Upper lobe of left lung (tissue), 6 donors: ENCODE measurements around the gene ADGRF5. TPM values are rescaled to one million over a fixed set of nuclear protein-coding genes. Genes with fewer than 3 reads are reported as not detected.
A peak's percentile ranks its signal among the peaks of the same experiment; 100 is the strongest.

Experiments used
- ATAC-seq, 2 donors: fragments of 200-7000 bp; cut with Tn5 transposase; one replicate each; pipeline ENCODE4 v1.9.1; 2022; ENCODE audit warnings: mild to moderate bottlenecking in 2 of 2, moderate library complexity in 2 of 2; ENCODE audit not compliant: low FRiP score in 2 of 2
- DNase-seq, 2 donors: peaks; one replicate each; pipeline ENCODE4 v3.0.0-alpha.2; 2019 to 2020
- H3K27ac ChIP-seq, 4 donors: fragments of 200-600 bp; sonication (generic); one replicate each; pipeline ENCODE4 v1.5.1; 2016 to 2019
- H3K27me3 ChIP-seq, 4 donors: fragments of 200-600 bp; sonication (generic); one replicate each; pipeline ENCODE4 v1.5.1; 2017 to 2019
- H3K36me3 ChIP-seq, 4 donors: fragments of 200-600 bp; sonication (generic); one replicate each; pipeline ENCODE4 v1.5.1; 2016 to 2019
- H3K4me1 ChIP-seq, 4 donors: fragments of 200-600 bp; sonication (generic); one replicate each; pipeline ENCODE4 v1.5.1; 2018 to 2019
- H3K4me3 ChIP-seq, 4 donors: fragments of 200-600 bp; sonication (generic); one replicate each; pipeline ENCODE4 v1.5.1; 2017 to 2019; ENCODE audit warnings: mild to moderate bottlenecking in 2 of 4, moderate library complexity in 1 of 4
- H3K9me3 ChIP-seq, 4 donors: fragments of 200-600 bp; sonication (generic); one replicate each; pipeline ENCODE4 v1.5.1; 2018 to 2019
- CTCF ChIP-seq, 6 experiments: fragments of 450-650 bp in 4 of 6; fragments of 200-600 bp in 2 of 6; sonication (generic) in 2 of 6; IDR thresholded peaks; one replicate each; pipeline ENCODE4 v1.5.1; 2016 to 2019; ENCODE audit warnings: antibody characterized with exemption in 6 of 6
- EP300 ChIP-seq, 4 donors: sonication (generic); formaldehyde crosslinking; IDR thresholded peaks; one replicate each; pipeline ENCODE4 v1.5.1; 2017; ENCODE audit warnings: antibody characterized with exemption in 4 of 4, control low read depth in 2 of 4
- POLR2A ChIP-seq, 4 donors: fragments of 450-650 bp; IDR thresholded peaks; one replicate each; pipeline ENCODE4 v1.5.1; 2016 to 2017; ENCODE audit warnings: antibody characterized with exemption in 4 of 4, mild to moderate bottlenecking in 2 of 4
- POLR2AphosphoS5 ChIP-seq, 2 donors: sonication (generic); formaldehyde crosslinking; IDR thresholded peaks; one replicate each; pipeline ENCODE4 v1.5.1; 2017; ENCODE audit warnings: antibody characterized with exemption in 2 of 2
- WGBS, 2 donors: methylation state at CpG; one replicate each; pipeline ENCODE4 v1.1.5; 2017 to 2018; 5-methylcytosine and 5-hydroxymethylcytosine counted together
- total RNA-seq, 6 donors: library from RNA; depleted of rRNA in 4 of 6; stranded (reverse); fragments of >200 nt in 4 of 6; gene quantifications; one replicate each; pipeline versions ENCODE4 v1.1.0 to v1.2.1, GENCODE V29; 2016 to 2021
- donor health status: DM: no; HTN: no; CAD: no; lungs with moderate emphysema.
- donor health status: DM: no; HTN: yes; CAD: no; lungs with severe emphysema.

Gene ADGRF5
- total RNA-seq, 6 donors from 2014 or later: 107 to 352 (median 215) TPM

GRCh38 chr6:46917002-46917545 lies 4.7 kb downstream of the ADGRF5 start:
- Histone ChIP-seq H3K27ac (peak overlapping the region; percentile 86 to 95 (median 91)), H3K4me3 (peak overlapping the region in 2 of 4 donors; percentile 53 to 61), H3K9me3 (no peaks in the 10 kb centered on the region), H3K27me3 (no peaks in the 10 kb centered on the region), H3K4me1 (peaks cover 38 to 68% (median 55%) of the 10 kb centered on the region in 4 donors), H3K36me3 (no peaks in the 10 kb centered on the region)
- TF ChIP-seq POLR2AphosphoS5 (IDR thresholded peaks at IDR 0.05) (no peak), POLR2A (IDR thresholded peaks at IDR 0.05) (no peak), EP300 (IDR thresholded peaks at IDR 0.05) (no peak), CTCF (IDR thresholded peaks at IDR 0.05) (no peak)
- ATAC-seq: no peak
- 43 to 52% methylated on average over 3 of the region's 3 CpGs for WGBS, 2 donors
- no peak for DNase-seq

DNA sequence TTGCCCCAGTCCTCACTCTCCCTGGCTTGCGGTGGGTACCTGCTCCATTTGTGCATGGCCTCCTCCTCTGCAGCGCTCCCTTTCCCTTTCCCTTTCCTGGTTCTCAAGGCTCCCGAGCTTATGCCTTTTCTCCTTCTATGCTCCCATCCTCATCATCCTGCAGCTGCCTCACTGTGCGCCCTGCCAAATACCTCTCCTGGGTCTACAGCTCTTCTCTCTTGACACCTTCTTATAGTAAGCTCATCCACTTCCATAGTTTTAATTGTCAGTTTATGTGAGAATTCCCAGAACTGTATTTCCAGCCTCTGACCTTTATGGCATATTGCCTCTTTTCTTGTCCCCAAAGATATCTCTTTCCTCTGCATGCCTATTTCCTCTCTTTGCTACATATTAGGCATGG lies 5.9 kb downstream of the ADGRF5 start:
- peak overlapping the region in 3 of 4 donors; percentile 6 to 86 (median 44) for H3K27ac ChIP-seq
- 69 to 79% methylated on average over 4 of the region's 4 CpGs for WGBS, 2 donors
- H3K4me1 ChIP-seq: peaks cover 46 to 73% (median 60%) of the 10 kb centered on the region in 4 donors
- TF ChIP-seq POLR2AphosphoS5 (IDR thresholded peaks at IDR 0.05) (no peak), POLR2A (IDR thresholded peaks at IDR 0.05) (no peak), CTCF (IDR thresholded peaks at IDR 0.05) (no peak), EP300 (IDR thresholded peaks at IDR 0.05) (no peak)
- no peaks in the 10 kb centered on the region for H3K36me3 ChIP-seq
- ATAC-seq: no peak
- H3K4me3 ChIP-seq: peak overlapping the region in 2 of 4 donors; percentile 53 to 61
- H3K27me3 ChIP-seq: no peaks in the 10 kb centered on the region
- DNase-seq: no peak
- no peaks in the 10 kb centered on the region for H3K9me3 ChIP-seq

- TF ChIP-seq POLR2A (IDR thresholded peaks at IDR 0.05) (no peak), CTCF (IDR thresholded peaks at IDR 0.05) (no peak), POLR2AphosphoS5 (IDR thresholded peaks at IDR 0.05) (no peak), EP300 (IDR thresholded peaks at IDR 0.05) (no peak)
Observed at GRCh38 chr6:46915380-46915779, 6.4 kb downstream of the ADGRF5 start.

GRCh38 chr6:46914279-46914810 lies 7.4 kb downstream of the ADGRF5 start:
- H3K27me3 ChIP-seq: no peaks in the 10 kb centered on the region
- ATAC-seq (no peak), DNase-seq (no peak)
- TF ChIP-seq POLR2A (IDR thresholded peaks at IDR 0.05) (no peak), POLR2AphosphoS5 (IDR thresholded peaks at IDR 0.05) (peak; percentile 38 to 65), EP300 (IDR thresholded peaks at IDR 0.05) (peak in 2 of 4 donors; percentile 61 to 87), CTCF (IDR thresholded peaks at IDR 0.05) (peak in 1 of 6 experiments; percentile 6)
- peaks cover 47 to 87% (median 69%) of the 10 kb centered on the region in 4 donors for H3K4me1 ChIP-seq
- WGBS, 2 donors: 61 to 67% methylated on average over 4 of the region's 4 CpGs
- peak overlapping the region in 3 of 4 donors; percentile 44 to 86 (median 51) for H3K27ac ChIP-seq
- no peaks in the 10 kb centered on the region for H3K9me3 ChIP-seq
- H3K4me3 ChIP-seq: no peak overlapping the region
- no peaks in the 10 kb centered on the region for H3K36me3 ChIP-seq

More at GRCh38 chr6:46915380-46915779, 6.4 kb downstream of the ADGRF5 start:
- DNase-seq (no peak), ATAC-seq (no peak)
- H3K36me3 ChIP-seq: no peaks in the 10 kb centered on the region
- no peaks in the 10 kb centered on the region for H3K9me3 ChIP-seq
- peak overlapping the region in 3 of 4 donors; percentile 44 to 86 (median 51) for H3K27ac ChIP-seq
- peaks cover 47 to 76% (median 62%) of the 10 kb centered on the region in 4 donors for H3K4me1 ChIP-seq
- H3K4me3 ChIP-seq: no peak overlapping the region
- no peaks in the 10 kb centered on the region for H3K27me3 ChIP-seq
